Cerebellar cortex (tissue), 1 donor: ENCODE results near the gene WDR53.
"Not testable (repeated sequence)": the region's sequence is repeated elsewhere in the genome, so short reads cannot be mapped to it uniquely, and the experiment has no call there.

Experiments
- DNase-seq: peaks from one replicate; pipeline ENCODE4 v3.0.0-alpha.2; 2015; ENCODE audit warnings: low spot score

The WDR53 gene

DNA sequence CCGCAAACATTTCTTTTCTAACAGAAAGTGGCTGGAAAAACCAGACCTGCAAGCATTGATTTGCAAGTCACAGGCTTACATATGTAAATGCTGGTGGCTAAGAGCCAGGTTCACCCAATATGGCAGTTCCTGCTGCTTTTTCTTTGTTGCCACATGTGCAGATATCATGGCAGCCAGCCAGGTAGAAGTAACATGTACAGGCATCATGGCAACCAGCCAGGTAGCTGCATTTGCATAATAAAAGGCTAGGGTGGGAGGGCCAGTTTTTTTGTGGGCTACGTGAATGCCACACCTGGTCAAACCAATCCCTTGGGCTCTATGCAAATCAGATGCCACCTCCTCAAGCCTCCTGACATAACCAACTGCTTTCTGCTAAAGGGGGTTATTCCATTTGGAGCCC lies 50.4 kb downstream of the WDR53 start:
- DNase-seq = no peak

DNA sequence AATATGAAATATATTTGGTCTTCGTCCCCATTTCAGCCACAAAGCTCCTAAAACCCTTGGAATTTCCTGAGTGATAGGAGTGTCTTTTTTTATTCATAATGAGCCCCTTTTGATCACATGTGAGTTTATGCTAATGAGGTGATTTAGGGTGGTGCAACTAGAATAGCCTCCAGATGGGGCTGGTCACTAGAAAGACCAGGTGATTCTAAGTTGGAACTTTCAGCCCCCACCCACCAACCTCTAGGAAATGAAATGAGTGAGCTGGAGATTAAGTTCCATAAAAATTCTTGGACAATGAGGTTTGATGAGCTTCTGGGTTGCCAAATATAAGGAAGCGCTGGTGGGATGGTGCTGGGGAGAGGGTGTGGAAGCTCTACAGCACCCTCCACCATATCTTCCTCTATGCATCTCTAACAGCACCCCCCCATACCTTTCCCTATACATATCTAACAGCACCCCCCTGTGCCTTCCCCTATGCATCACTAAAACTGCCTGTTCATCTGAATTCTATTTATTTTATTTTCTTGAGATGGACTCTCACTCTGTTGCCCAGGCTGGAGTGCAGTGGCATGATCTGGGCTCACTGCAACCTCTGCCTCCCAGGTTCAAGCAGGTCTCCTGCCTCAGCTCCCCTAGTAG lies 51.1 kb downstream of the WDR53 start:
- no peak for DNase-seq

- DNase-seq = no peak
Observed at GRCh38 chr3:196514913-196515621, 53.3 kb downstream of the WDR53 start, which contains the start of gene SMCO1. SMCO1 (minus strand) TSS chr3:196515346; CDS start chr3:196515209, 137 bp downstream.

DNA sequence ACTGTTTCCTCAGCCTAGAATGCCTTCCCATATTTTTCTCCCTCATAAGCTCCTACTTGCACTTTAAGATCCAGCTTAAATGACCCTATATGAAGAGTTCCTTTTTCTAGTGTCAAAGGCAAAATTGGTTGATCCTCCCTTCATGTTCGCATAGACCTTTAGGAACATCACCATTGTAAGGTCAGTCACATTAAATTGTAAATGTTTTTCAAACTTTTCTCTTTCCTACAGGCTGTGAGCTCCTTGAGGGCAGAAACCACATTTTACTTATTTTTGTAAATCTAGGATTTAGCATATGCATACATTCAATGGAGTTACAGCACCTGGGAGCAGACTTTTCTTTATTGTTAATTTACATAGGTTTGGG lies 54.0 kb downstream of the WDR53 start:
- no peak for DNase-seq

GRCh38 chr3:196513697-196514349 lies 54.5 kb downstream of the WDR53 start:
- no peak for DNase-seq

GRCh38 chr3:196511646-196512425 lies 56.5 kb downstream of the WDR53 start:
- DNase-seq = not testable (repeated sequence)

- DNase-seq = not testable (repeated sequence)
Observed at GRCh38 chr3:196511108-196511507, 57.2 kb downstream of the WDR53 start.

GRCh38 chr3:196506687-196507086 lies 61.7 kb downstream of the WDR53 start:
- DNase-seq = no peak

DNA sequence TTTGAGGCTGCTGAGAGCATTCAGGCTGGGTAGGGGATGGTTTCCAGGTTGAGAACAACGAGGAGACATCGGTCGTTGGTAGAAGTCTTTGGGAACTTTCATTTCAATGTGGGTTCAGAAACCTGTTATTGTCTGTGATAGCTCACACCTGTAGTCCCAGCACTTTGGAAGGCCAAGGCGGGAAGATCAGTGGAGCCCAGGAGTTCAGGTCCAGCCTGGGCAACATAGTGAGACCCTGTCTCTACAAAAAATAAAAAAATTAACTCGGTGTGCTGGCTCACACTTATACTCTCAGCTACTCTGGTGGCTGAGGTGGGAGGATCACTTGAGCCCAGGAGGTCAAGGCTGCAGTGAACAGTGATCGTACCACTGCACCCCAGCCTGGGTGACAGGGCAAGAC lies 63.8 kb downstream of the WDR53 start:
- DNase-seq = no peak
